Stimulated activated CD4-positive, alpha-beta T cell treated with anti-CD3 and anti-CD28 coated beads, Interleukin-12 subunit alpha, Interleukin-12 subunit beta, amount 100 ng/mL, for 48 hours (primary cell): Measurements from ENCODE around the gene PCDH12.

ENCODE experiments used
- DNase-seq, 3 donors: peaks; one replicate each; pipeline ENCODE4 v3.0.0-alpha.2; 2020; ENCODE audit warnings: low read depth in 2 of 3, low spot score in 1 of 3

PCDH12 gene

GRCh38 chr5:141958113-141958512 is at the start of gene PCDH12:
TSS of gene PCDH12 (minus strand) at chr5:141958202. CDS start at chr5:141957851, 351 bp downstream.
- DNase-seq, result peak in 1 of 3 donors; percentile 22

GRCh38 chr5:142007237-142007544 is 49.2 kb upstream of the PCDH12 start:
- no peak for DNase-seq

- peak in 1 of 3 donors; percentile 55 for DNase-seq
Observed at GRCh38 chr5:142006363-142007236, 48.6 kb upstream of the PCDH12 start.

GRCh38 chr5:142003266-142003800 is 45.3 kb upstream of the PCDH12 start:
- DNase-seq, result no peak

- no peak for DNase-seq
Observed at GRCh38 chr5:142000704-142001484, 42.9 kb upstream of the PCDH12 start.

GRCh38 chr5:142000173-142000572 is 42.2 kb upstream of the PCDH12 start:
- no peak for DNase-seq

GRCh38 chr5:141997358-141997960 is 39.5 kb upstream of the PCDH12 start:
- no peak for DNase-seq

GRCh38 chr5:141995656-141996055 is 37.7 kb upstream of the PCDH12 start:
- DNase-seq, result no peak

- DNase-seq, result no peak
Observed at GRCh38 chr5:141994511-141995136, 36.6 kb upstream of the PCDH12 start.

GRCh38 chr5:141992349-141992963 is 34.5 kb upstream of the PCDH12 start:
- DNase-seq, result peak; percentile 54 to 88 (median 69)

- no peak for DNase-seq
Observed at GRCh38 chr5:141989720-141990119, 31.7 kb upstream of the PCDH12 start.

GRCh38 chr5:141986072-141986471 is 28.1 kb upstream of the PCDH12 start:
- no peak for DNase-seq

GRCh38 chr5:141982626-141983025 is 24.6 kb upstream of the PCDH12 start:
- DNase-seq, result no peak

GRCh38 chr5:141978389-141978788 is 20.4 kb upstream of the PCDH12 start:
- DNase-seq, result no peak

GRCh38 chr5:141976176-141976575 is 18.2 kb upstream of the PCDH12 start:
- DNase-seq, result no peak

GRCh38 chr5:141973871-141974595 is 16.0 kb upstream of the PCDH12 start:
- no peak for DNase-seq

GRCh38 chr5:141969783-141970771 is 12.1 kb upstream of the PCDH12 start:
- no peak for DNase-seq

- DNase-seq, result peak; percentile 88 to 93 (median 90)
Observed at GRCh38 chr5:141968914-141969608, 11.1 kb upstream of the PCDH12 start, which contains the start of gene RNF14. TSS of gene RNF14 (plus strand) at chr5:141969105. CDS start at chr5:141973589, 4,484 bp downstream.
